WI38 (cell line): Measurements from ENCODE around the gene CDKAL1.

Source experiments
- H3K4me3 ChIP-seq: 2 replicates; pipeline ENCODE4 v1.5.1; 2011; ENCODE audit warnings: low read depth, mild to moderate bottlenecking, control low read depth, low read length
- TF ChIP-seq, protein P1 (sequence below): IDR thresholded peaks from 2 replicates; pipeline ENCODE4 v1.5.1; 2012; ENCODE audit warnings: low read depth, mild to moderate bottlenecking, control low read depth, low read length

CDKAL1 gene

GRCh38 chr6:20946890-20947289, 412.6 kb downstream of the CDKAL1 start:
- H3K4me3 ChIP-seq: no peak overlapping the region
- TF ChIP-seq, protein P1, sequence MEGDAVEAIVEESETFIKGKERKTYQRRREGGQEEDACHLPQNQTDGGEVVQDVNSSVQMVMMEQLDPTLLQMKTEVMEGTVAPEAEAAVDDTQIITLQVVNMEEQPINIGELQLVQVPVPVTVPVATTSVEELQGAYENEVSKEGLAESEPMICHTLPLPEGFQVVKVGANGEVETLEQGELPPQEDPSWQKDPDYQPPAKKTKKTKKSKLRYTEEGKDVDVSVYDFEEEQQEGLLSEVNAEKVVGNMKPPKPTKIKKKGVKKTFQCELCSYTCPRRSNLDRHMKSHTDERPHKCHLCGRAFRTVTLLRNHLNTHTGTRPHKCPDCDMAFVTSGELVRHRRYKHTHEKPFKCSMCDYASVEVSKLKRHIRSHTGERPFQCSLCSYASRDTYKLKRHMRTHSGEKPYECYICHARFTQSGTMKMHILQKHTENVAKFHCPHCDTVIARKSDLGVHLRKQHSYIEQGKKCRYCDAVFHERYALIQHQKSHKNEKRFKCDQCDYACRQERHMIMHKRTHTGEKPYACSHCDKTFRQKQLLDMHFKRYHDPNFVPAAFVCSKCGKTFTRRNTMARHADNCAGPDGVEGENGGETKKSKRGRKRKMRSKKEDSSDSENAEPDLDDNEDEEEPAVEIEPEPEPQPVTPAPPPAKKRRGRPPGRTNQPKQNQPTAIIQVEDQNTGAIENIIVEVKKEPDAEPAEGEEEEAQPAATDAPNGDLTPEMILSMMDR: no peak

- TF ChIP-seq, protein P1: no peak
- no peak overlapping the region for H3K4me3 ChIP-seq
Measured at GRCh38 chr6:20947977-20948376, 413.7 kb downstream of the CDKAL1 start.

GRCh38 chr6:20948556-20948955, 414.3 kb downstream of the CDKAL1 start:
- TF ChIP-seq, protein P1: no peak
- no peak overlapping the region for H3K4me3 ChIP-seq

DNA sequence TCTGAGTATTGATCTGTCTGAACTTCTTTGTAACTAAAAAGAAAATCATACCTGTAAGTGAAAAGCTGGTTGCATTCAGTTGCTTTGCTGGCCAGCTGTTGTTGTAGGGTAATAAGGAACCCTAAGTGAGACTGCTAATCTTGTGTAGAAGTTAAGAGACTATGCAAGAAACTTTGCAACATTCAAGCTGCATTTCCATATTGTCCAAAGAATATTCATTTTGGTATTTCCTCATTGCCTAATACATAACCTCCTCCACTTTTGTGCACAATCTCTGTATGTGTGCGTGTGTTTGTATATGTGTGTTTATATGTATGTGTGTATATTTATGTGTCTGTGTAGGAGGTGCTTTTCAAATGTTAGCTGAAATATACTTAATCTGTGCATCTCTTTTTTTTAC, 414.9 kb downstream of the CDKAL1 start:
- TF ChIP-seq, protein P1: no peak
- no peak overlapping the region for H3K4me3 ChIP-seq

DNA sequence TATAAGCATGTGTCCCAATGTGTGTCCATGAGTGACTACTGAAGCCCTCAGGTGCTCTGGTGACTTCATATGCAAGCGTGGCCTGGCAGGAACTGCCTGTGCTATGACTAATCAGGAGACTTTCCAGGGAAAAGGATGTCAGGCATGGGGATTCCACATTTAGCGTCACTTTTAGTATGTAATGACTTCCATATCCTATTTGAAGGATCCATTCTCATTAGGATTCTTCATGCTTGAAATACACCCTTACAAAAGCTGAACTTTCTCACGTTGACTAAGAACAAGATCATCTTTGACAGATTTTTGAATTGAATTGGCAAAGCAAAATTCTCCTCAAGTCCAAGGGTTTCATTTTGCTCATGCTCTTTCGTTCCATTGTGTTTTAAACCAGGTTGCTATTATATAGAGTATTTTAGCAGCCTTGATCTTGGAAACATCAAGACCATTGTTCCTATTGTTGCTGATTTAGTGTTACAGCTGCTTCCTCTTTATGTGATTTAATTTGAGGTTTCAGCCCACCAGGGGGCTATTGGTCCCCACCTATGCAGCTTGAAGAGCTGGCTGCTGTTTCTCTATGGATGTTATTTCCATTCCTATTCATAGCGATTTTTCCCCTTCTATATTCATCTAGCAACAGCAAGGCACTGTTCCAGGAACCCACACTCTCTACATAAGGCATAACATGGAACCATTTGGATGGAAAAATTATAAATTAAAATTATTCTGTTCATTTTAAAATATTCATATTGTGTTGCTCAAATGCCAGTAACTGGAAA, 418.6 kb downstream of the CDKAL1 start:
- TF ChIP-seq, protein P1: no peak
- H3K4me3 ChIP-seq: no peak overlapping the region

DNA sequence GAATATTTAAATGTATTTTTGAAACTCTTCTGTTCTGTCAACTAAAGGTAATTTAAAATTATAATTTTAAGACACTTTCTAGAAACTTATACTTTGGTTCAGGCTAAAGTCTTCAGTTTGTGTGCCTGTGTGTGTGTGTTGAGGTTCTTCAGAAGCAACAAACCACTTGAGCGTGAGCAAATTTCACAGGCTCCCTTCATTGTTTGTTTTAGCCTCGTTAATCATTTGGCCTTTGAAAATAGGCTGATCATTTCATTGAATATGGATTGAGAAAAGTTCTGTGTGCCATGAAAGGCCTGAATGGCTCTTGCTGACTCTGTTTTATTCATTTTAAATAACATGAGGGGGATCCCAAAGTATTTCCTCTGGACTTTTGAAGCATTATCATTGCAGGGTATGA, 420.1 kb downstream of the CDKAL1 start:
- TF ChIP-seq, protein P1: no peak
- no peak overlapping the region for H3K4me3 ChIP-seq

GRCh38 chr6:20955131-20955530, 420.9 kb downstream of the CDKAL1 start:
- no peak overlapping the region for H3K4me3 ChIP-seq
- TF ChIP-seq, protein P1: no peak
